Central memory CD8-positive, alpha-beta T cell (primary cell): ENCODE data around the gene CRYAB.
A peak's percentile ranks its signal among the peaks of the same experiment; 100 is the strongest.

ENCODE experiments used
- ATAC-seq: fragments of 150-1000 bp; cut with Tn5 transposase; replicated peaks from 2 replicates; pipeline ENCODE4 v1.10.0; 2022; ENCODE audit warnings: mild to moderate bottlenecking, moderate FRiP score, moderate number of reproducible peaks; ENCODE audit not compliant: poor library complexity, severe bottlenecking; ENCODE audit errors: extremely low read depth
- DNase-seq, 2 donors: peaks; one replicate each; pipeline ENCODE4 v3.0.0; 2021; ENCODE audit warnings: low spot score in 2 of 2
- H3K27ac Mint-ChIP-seq: one replicate; pipeline ENCODE4 v1.8.0; 2022; ENCODE audit warnings: low read depth, mild to moderate bottlenecking, moderate library complexity, mixed read lengths
- H3K27me3 Mint-ChIP-seq: one replicate; pipeline ENCODE4 v1.8.0; 2022; ENCODE audit warnings: mixed read lengths
- H3K36me3 Mint-ChIP-seq: one replicate; pipeline ENCODE4 v1.8.0; 2022; ENCODE audit warnings: mild to moderate bottlenecking, moderate library complexity, mixed read lengths; ENCODE audit not compliant: insufficient read depth
- H3K4me1 Mint-ChIP-seq: one replicate; pipeline ENCODE4 v1.8.0; 2022; ENCODE audit warnings: mixed read lengths
- H3K4me3 Mint-ChIP-seq: one replicate; pipeline ENCODE4 v1.8.0; 2022; ENCODE audit warnings: mild to moderate bottlenecking, moderate library complexity, mixed read lengths
- H3K9me3 Mint-ChIP-seq: one replicate; pipeline ENCODE4 v1.8.0; 2022; ENCODE audit warnings: mixed read lengths

The CRYAB gene

DNA sequence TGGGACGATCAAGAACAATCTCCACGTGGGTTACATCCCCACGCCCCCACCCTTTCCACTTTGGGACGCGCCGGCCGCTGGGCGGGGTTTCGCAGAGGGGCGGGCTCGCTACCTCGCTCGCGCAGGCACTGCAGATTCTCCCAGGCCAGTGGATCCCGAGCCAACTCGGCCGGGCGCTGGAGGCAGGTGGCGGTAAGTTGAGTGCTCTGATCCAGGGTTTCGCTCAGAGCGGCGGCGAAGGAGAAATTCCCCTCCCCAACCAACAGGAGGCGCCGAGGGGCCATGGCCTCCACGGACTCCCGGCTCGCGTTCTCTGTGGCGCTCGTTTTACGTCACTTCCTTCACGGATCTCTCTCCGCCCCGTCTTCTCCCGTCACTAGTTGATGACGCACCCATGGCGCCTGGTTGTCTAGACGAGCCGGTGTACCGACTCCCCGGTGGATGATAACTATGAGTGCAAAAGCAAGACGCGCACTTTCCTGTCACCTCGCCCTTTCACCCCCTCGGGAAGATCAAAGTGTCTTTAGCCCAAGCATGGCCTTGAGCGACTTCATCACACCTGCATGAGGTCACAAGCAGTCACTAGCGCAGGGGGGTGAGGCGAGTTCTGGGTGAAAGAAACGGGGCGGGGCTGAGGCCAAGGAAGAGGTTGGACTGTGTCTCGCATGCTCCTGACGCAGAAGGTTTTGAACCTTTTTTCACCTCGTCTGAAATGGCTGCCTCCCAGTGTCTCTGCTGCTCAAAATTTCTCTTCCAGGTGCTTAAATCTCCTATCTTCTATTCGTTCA, 32.5 kb downstream of the CRYAB start, which contains the start of the genes CFAP68 and FDXACB1:
CFAP68 (plus strand) TSS at position 693 of the 788 bp plus-strand sequence; CDS start at position 713, 20 bp downstream.
FDXACB1 (minus strand) TSS at position 317 of the 788 bp plus-strand sequence; CDS start at position 284, 33 bp downstream.
- H3K27me3 Mint-ChIP-seq: no peaks in the 10 kb centered on the region
- peak within 1 kb of the TSS; percentile 81 for H3K4me3 Mint-ChIP-seq
- peaks cover 6% of the 10 kb centered on the region for H3K9me3 Mint-ChIP-seq
- peaks cover 21% of the 10 kb centered on the region for H3K36me3 Mint-ChIP-seq
- peaks cover 15% of the 10 kb centered on the region for H3K4me1 Mint-ChIP-seq
- peak within 1 kb of the TSS; percentile 99 for H3K27ac Mint-ChIP-seq
- peak; percentile 93 to 97 for DNase-seq
- peak; percentile 93 for ATAC-seq

DNA sequence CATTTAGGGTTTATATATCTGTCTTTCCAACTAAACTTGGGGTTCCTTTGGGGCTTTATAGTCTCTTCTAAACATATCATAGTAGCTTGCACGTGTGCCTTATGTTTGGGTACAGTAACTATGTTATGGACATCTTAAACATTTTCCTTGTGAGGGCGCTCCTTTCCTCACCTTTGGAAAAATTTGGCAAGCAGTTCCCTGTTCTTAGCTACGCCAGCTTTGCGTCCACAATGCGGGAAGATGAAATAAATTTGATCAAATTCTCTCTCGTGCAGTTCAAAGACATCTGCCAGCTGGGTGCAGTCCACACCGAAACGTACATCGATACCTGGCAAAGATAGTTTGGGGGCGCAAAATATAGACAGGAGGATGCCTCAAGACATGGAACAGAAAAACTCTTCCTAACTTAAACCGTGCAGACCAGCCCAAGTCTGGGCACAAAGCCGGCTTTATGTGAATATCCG, 33.2 kb downstream of the CRYAB start:
- H3K27me3 Mint-ChIP-seq: no peaks in the 10 kb centered on the region
- DNase-seq: no peak
- peak; percentile 2 for ATAC-seq

DNA sequence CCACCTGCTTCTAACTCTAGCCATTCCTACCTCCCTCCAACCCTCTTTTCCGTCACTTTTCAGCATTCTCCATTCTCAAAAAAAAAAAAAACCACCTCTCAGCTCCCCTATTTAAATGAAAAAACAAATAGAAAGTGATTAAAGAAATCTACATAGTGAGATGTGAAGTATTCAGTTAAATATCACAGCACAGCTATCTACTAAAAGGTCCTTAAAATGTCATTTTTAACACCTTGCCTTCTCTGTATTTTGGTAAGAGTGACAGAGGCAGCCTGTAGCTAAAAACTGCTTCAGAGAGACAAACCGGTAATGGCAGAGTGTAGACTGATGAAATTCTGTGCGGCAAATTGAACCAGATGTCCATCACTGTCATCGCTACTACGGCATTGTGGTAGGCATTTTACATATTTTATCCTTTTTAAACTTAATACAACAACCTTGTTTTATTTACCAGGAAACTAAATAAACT, 39.8 kb downstream of the CRYAB start:
- Mint-ChIP-seq H3K4me1 (peaks cover 26% of the 10 kb centered on the region), H3K27ac (peak overlapping the region; percentile 96), H3K27me3 (no peaks in the 10 kb centered on the region), H3K9me3 (no peaks in the 10 kb centered on the region), H3K4me3 (peak overlapping the region; percentile 82), H3K36me3 (peaks cover 26% of the 10 kb centered on the region)
- no peak for DNase-seq
- ATAC-seq: no peak

More for the DNA sequence above, 33.2 kb downstream of the CRYAB start:
- Mint-ChIP-seq H3K27ac (peak overlapping the region; percentile 99), H3K4me1 (peaks cover 15% of the 10 kb centered on the region), H3K4me3 (peak overlapping the region; percentile 81), H3K36me3 (peaks cover 20% of the 10 kb centered on the region), H3K9me3 (peaks cover 6% of the 10 kb centered on the region)

DNA sequence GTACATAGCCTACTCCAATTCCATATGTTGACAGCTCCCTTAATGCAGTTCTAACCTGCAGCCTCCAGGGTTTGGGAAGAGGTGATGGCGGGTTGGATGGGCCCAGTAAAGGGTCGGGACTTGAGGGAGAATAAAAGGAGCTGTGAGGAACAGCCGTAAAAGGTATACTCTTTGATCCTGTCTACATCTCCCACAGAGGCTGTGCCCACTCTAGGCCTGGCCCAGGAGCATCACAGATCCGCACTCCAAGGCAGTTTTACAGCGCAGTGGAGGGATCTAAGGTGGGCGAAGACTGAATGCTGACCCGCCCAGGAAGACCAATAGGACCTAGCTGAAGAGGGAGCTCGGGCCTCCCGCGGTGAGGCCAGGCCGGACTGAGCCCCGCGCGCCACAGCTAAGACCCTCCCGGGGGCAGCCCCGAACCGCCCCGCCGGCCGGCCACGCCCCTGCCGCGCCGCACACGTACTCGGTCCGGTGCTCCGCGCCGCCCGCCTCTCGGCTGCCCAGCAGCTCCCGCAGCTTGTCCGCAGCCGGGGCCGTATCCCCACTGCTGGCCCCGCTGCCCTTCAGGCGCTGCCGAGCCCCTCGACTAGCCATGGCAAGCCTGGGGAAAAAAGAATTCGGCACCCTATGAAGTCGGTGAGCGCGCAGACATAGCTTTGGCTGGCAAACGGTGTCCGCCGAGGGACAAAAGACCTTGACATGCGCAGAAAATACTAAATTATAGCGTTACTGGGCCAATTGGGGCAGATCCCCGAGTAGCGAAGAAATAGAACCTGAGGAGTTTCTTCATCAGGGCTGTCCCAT, 40.5 kb downstream of the CRYAB start, which contains the start of gene ALG9:
ALG9 (minus strand) TSS at position 696 of the 807 bp plus-strand sequence; CDS start at position 597, 99 bp downstream.
- no peaks in the 10 kb centered on the region for H3K27me3 Mint-ChIP-seq
- ATAC-seq (peak; percentile 87), DNase-seq (peak; percentile 82 to 89)
- peaks cover 26% of the 10 kb centered on the region for H3K4me1 Mint-ChIP-seq
- no peaks in the 10 kb centered on the region for H3K9me3 Mint-ChIP-seq
- peak within 1 kb of the TSS; percentile 96 for H3K27ac Mint-ChIP-seq
- peak within 1 kb of the TSS; percentile 82 for H3K4me3 Mint-ChIP-seq
- peaks cover 32% of the 10 kb centered on the region for H3K36me3 Mint-ChIP-seq

DNA sequence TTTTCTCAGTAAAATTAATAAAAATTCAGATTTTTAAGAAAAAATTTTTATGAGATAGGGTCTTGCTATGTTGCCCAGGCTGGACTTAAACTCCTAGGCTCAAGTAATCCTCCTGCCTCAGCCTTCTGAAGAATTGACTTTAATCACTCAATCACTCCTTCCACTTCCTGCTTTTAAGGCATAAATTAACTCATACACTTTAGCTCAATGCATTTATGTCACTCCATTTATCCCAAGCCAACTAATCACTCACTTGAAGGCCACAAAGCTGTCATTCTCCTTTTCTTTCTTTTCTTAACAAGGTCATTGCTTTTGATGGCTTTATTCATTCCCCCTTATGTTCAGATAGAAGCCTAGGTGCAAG, 41.1 kb downstream of the CRYAB start:
- H3K27ac Mint-ChIP-seq: peak overlapping the region; percentile 96
- ATAC-seq (no peak), DNase-seq (no peak)
- no peaks in the 10 kb centered on the region for H3K27me3 Mint-ChIP-seq
- peaks cover 35% of the 10 kb centered on the region for H3K36me3 Mint-ChIP-seq
- no peaks in the 10 kb centered on the region for H3K9me3 Mint-ChIP-seq
- H3K4me1 Mint-ChIP-seq: peaks cover 26% of the 10 kb centered on the region
- H3K4me3 Mint-ChIP-seq: peak overlapping the region; percentile 82

DNA sequence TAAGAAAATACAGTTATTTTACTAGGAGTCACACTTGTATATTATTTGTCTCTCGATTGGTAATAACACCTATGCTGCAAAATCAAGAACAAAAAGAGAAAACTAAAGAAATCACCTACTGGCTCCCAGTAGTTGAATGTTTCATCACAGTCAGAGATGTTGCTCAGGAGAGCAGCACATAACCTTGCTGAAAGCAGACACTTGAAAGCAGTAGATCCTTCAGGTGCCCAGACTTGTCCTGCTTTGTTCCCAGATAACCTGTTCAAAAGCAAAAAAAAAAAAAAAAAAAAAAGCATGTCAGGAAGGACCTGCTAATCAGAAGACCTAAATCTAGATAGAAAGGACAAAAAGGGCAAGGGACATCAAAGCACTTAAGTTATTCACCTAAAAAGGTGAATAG, 41.5 kb downstream of the CRYAB start:
- Mint-ChIP-seq H3K27ac (no peak overlapping the region), H3K27me3 (no peaks in the 10 kb centered on the region), H3K4me3 (peak overlapping the region; percentile 82), H3K36me3 (peaks cover 35% of the 10 kb centered on the region), H3K9me3 (no peaks in the 10 kb centered on the region), H3K4me1 (peaks cover 26% of the 10 kb centered on the region)
- DNase-seq: no peak
- no peak for ATAC-seq

DNA sequence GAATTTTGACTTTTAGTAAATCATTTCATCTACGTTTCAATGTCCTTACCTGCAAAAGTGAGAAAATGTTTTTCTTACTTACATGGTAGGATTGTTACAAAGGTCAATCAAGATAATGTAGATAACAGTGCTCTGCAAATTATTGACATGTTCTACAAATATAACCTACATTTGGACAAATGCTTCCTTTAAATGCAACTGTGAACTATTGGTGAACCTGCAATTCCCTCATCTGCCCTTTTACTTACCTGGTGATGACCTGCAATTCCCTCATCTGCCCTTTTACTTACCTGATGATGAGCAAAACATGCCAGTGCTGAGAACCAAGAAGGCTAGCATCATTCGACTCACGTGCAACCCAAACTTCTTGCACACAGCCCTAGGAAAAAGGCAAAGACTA, 51.3 kb downstream of the CRYAB start:
- ATAC-seq (no peak), DNase-seq (no peak)
- H3K27ac Mint-ChIP-seq: no peak overlapping the region
- H3K36me3 Mint-ChIP-seq: peaks cover 48% of the 10 kb centered on the region
- no peaks in the 10 kb centered on the region for H3K9me3 Mint-ChIP-seq
- H3K27me3 Mint-ChIP-seq: no peaks in the 10 kb centered on the region
- H3K4me1 Mint-ChIP-seq: no peaks in the 10 kb centered on the region
- no peak overlapping the region for H3K4me3 Mint-ChIP-seq
